Posterior cingulate gyrus (tissue), 11 donors: ENCODE measurements around the gene GPR146.

Source experiments
- DNase-seq, 10 donors: peaks; one replicate each; pipeline versions ENCODE4 v3.0.0 to v3.0.0-alpha.2; 2020 to 2021; ENCODE audit warnings: mixed read lengths in 3 of 10
- intact Hi-C: fragments of 100-400 bp; cut with DNase I; formaldehyde crosslinking; loops from one replicate; pipeline ENCODE4 v1.15.1; 2023

Gene GPR146

GRCh38 chr7:1041551-1042491 is 2.5 kb upstream of the GPR146 start:
- intact Hi-C loops: no loop called here
- peak in 1 of 10 donors; percentile 84 for DNase-seq

GRCh38 chr7:1042492-1042833 is 1.9 kb upstream of the GPR146 start:
- peak in 1 of 10 donors; percentile 47 for DNase-seq
- intact Hi-C loops: no loop called here

- intact Hi-C loops: no loop called here
- DNase-seq: peak in 1 of 10 donors; percentile 84
Measured at GRCh38 chr7:1043552-1044188, 676 bp upstream of the GPR146 start.

- DNase-seq: peak in 1 of 10 donors; percentile 24
- intact Hi-C loops: no loop called here
Measured at GRCh38 chr7:1045069-1046063, 1.0 kb downstream of the GPR146 start.

GRCh38 chr7:1046722-1047679 is 2.7 kb downstream of the GPR146 start:
- DNase-seq: peak in 1 of 10 donors; percentile 65
- intact Hi-C loops: no loop called here

- peak in 1 of 10 donors; percentile 73 for DNase-seq
- intact Hi-C loops: no loop called here
Measured at GRCh38 chr7:1049006-1049741, 4.8 kb downstream of the GPR146 start.

GRCh38 chr7:1049801-1050200 is 5.5 kb downstream of the GPR146 start:
- peak in 1 of 10 donors; percentile 66 for DNase-seq
- intact Hi-C loops: no loop called here

- intact Hi-C loops: no loop called here
- DNase-seq: peak in 1 of 10 donors; percentile 80
Measured at GRCh38 chr7:1050254-1050906, 6.0 kb downstream of the GPR146 start.

GRCh38 chr7:1050956-1051690 is 6.8 kb downstream of the GPR146 start:
- intact Hi-C loops: no loop called here

GRCh38 chr7:1052031-1052818 is 7.9 kb downstream of the GPR146 start:
- DNase-seq: peak in 1 of 10 donors; percentile 86
- intact Hi-C loops: no loop called here

More at GRCh38 chr7:1050956-1051690, 6.8 kb downstream of the GPR146 start:
- DNase-seq: peak in 1 of 10 donors; percentile 77

- intact Hi-C loops: no loop called here
- DNase-seq: peak in 1 of 10 donors; percentile 83
Measured at GRCh38 chr7:1053002-1053411, 8.7 kb downstream of the GPR146 start.

GRCh38 chr7:1053816-1054370 is 9.5 kb downstream of the GPR146 start:
- intact Hi-C loops: no loop called here
- DNase-seq: peak in 1 of 10 donors; percentile 47

GRCh38 chr7:1054438-1054837 is 10.1 kb downstream of the GPR146 start:
- DNase-seq: peak; percentile 45 to 91 (median 67)
- intact Hi-C loops: no loop called here

- intact Hi-C loops: no loop called here
- peak; percentile 47 to 95 (median 70) for DNase-seq
Measured at GRCh38 chr7:1054861-1055450, 10.6 kb downstream of the GPR146 start.

GRCh38 chr7:1055491-1055955 is 11.2 kb downstream of the GPR146 start:
- intact Hi-C loops: no loop called here
- DNase-seq: peak in 1 of 10 donors; percentile 66
